GM18858 (cell line): ENCODE data around the gene PDE4B.
"Not testable (repeated sequence)": the region's sequence is repeated elsewhere in the genome, so short reads cannot be mapped to it uniquely, and the experiment has no call there.

Source experiments
- ATAC-seq: cut with Tn5 transposase; IDR thresholded peaks from one replicate; pipeline ENCODE4 v1.9.1; 2021; ENCODE audit not compliant: unreplicated experiment

The PDE4B gene

DNA sequence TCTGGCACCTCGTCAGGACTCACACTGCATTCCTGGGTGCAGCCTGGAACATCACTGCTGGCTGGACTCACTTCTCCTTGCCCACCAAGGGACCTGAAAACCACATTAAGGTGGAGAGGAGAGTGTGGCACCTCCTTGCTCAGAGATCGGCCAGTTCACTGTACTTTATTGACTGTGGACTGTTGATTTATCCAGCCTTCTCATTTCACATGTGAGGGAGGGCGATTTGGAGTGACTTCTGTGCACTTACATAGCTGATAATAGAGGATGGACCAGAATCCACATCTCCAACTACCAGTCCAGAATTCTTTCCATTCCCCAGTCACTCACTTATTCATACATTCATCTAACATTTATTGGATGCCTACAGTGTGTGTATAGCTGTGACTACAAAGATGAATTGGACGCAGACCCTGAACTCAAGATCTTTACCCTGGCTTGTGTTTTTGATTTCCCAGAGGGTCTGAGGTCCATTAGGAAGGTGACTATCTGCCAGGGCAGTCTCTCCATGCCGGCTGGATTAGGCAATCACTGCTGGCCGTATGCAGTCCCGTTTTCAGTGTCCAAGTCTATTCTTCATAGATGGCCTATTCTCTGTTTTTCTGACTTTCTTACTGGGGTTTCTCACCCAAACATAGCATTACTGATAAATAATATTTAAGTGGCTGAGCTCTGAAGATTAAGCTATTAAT is 507.7 kb downstream of the PDE4B start:
- no peak for ATAC-seq

GRCh38 chr1:66300972-66301451 is 508.3 kb downstream of the PDE4B start:
- peak; percentile 73 for ATAC-seq

- ATAC-seq, result no peak
These were observed 509.6 kb downstream of the PDE4B start for GRCh38 chr1:66302184-66302742.

GRCh38 chr1:66302815-66303214 is 510.1 kb downstream of the PDE4B start:
- ATAC-seq, result no peak

DNA sequence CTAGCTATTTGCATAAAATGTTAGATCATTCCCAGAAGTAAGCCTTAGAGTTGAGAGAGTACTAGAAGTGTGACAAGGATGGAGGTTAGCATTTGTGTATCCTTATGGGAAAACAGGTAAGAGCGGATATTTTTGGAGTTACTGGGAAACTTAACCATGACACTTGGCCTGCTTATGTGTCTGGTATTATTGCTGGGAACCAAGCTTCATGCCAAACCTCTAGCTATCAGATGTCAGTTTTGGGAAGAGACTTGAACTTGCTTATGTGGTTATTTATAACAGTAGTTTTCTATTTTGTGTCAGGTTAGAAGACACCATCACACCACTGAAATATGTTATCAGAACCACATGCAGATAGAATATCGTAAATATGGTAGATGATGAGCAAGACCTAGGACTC is 511.0 kb downstream of the PDE4B start:
- no peak for ATAC-seq

- ATAC-seq, result no peak
These were observed 511.4 kb downstream of the PDE4B start for GRCh38 chr1:66304128-66304527.

GRCh38 chr1:66305927-66306326 is 513.2 kb downstream of the PDE4B start:
- no peak for ATAC-seq

GRCh38 chr1:66309006-66309741 is 516.5 kb downstream of the PDE4B start:
- ATAC-seq, result no peak

DNA sequence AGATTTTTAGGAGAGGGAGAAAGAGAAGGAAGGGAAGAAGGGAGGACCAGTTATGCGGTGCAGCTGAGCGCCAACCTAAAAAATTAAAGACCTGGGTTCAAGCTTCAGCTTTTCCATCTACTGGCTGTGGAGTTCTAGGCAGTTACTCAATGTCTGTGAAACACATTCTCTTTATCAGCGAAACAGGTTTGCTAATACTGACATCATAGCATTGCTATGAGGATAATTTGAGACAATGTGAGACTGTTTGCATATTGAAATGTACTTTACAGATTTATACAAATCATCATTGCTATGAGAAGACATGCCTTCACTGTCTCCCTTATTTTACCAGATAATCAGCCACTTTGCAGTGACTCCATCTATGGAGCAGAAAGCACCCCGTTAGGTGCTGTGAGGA is 518.4 kb downstream of the PDE4B start:
- no peak for ATAC-seq

DNA sequence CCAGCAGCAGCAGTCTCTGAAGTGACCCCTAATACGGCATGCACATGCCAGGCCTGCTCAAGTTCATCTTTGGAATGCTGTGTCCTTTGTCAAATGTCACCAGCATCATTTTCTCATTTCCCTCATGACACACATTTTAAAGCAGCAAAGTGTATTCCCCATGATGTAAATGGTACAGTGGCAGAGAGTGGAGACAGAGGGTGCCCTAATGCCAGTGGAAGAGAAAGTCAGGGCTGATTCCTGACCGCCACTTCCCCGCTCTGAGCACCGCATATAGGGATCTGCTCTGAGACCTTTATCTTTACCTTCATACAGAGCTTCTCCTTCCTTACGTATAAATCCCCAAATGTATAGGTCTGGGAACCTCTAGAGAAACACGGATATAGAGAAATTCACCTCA is 518.9 kb downstream of the PDE4B start:
- ATAC-seq, result no peak

- ATAC-seq, result no peak
These were observed 519.7 kb downstream of the PDE4B start for GRCh38 chr1:66312271-66312990.

GRCh38 chr1:66313429-66313828 is 520.7 kb downstream of the PDE4B start:
- ATAC-seq, result no peak

DNA sequence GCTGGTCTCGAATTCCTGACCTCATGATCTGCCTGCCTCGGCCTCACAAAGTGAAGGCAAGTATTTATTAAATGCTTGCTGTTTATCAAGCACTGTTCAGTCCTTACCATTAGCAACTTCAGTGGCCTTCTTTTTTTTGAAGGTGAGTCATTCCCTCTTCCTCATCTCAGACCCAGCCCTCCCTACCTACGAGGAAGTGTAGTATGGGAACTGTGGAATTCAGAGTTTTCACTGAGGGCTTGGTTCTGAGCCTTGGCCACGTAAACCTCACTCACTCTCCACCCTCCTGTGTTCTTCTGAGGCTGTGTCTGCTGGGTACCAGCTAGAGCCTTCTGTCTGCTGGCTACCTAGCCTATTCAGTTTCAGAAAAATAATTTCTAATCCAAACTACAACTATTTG is 523.0 kb downstream of the PDE4B start:
- ATAC-seq, result no peak

DNA sequence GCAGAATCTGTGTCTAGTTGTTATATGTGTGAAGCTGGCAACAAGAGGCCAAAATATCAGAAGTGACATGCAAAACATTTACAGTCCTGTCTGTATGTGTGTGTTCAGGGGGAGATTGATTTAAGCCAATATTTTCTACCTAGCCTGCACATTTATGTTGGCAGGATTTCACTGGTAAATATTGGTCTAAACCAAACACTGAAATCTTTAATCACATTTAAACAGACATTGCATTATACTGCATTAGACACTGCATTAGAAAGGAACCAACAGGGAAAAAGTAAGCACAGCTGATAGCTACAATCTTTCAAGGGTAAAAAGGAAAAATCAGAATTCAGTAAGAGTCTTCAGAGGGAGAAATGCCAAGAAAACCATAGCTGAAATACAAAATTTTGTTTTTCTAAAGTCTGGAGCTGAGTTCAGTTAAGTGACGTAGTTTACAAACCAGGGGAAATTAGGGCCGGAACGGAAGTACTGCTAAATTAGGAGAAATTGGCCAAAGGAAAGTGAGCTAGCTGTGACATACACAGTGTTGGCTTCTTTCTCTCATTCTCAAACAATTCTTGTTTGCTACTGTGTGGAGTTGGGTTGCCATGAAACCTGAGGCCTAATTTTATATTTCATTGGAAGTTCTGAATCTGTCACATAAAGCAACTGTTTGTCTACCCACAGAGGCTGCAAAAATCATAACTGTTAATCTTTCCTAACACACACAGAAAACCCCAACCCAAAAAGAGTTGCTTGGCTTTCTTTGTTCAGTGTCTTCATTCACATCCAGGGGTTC is 524.0 kb downstream of the PDE4B start:
- ATAC-seq, result no peak

DNA sequence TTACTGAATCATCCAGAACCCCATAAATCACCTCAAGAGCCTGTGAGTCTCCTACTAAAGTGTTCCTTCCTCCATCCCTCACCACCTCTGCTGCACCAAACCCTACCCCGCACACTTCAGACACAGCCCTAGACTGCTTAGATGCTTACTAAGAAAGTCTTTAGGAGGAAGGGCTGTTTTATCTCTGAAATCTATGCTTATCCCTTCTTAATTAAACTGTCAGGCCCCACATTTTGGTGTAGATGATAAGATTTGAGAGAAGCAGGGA is 524.5 kb downstream of the PDE4B start:
- no peak for ATAC-seq

GRCh38 chr1:66320231-66320630 is 527.5 kb downstream of the PDE4B start:
- ATAC-seq, result no peak

- ATAC-seq, result not testable (repeated sequence)
These were observed 529.8 kb downstream of the PDE4B start for GRCh38 chr1:66322462-66322861.

DNA sequence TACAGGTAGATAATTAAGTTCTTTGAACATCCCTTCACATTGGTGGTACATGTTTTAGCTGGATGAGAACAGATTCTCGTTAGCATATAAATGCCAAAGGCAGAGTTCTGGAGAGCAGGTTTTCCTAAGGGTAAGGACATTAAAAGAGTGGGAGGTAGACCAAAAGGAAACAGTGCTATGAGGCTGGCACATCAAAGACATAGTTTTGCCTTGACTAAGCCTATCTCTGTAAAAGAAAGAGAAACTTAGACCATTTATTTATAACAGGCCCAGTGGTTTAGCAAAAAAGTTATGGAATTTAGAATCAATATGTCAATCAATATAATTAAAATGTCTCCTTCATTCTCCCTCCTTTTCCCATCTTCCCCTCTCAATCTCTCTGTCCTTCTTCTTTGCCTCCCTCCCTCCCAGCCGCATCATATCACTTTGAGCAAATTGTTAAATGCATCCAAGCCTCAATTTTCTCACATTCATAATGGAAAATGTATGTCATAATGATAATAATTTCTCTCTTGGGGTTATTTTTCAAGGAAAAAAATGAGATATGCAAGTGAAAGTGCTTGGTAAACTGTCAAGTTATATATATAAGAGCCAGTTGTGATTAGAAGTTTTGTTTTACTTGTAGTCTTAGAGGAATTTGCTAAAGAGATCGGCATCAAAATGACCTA is 531.4 kb downstream of the PDE4B start:
- ATAC-seq, result no peak

GRCh38 chr1:66325594-66326380 is 533.1 kb downstream of the PDE4B start:
- no peak for ATAC-seq

DNA sequence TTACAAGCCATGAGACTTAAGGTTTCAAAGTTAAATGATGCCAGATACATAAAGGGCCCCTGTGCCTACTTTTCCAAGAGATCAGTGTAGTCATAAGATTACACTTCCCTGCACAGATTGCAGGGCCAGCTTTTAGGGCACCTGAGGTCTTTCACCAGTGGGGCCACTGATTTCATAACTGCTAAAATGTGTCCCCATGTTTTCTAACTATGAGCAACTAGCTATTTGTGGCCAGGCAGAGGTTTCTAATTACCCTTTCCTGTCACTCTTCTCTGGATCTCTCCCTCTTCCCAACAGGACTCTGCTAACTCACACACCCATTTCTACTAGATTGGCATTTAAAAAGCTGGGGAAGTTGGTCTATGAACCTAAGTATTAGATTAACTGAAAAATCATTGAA is 534.2 kb downstream of the PDE4B start:
- no peak for ATAC-seq
